Kidney (tissue), 14 donors: ENCODE data around the gene SUB1. TPM values are rescaled to one million over a fixed set of nuclear protein-coding genes. Genes with fewer than 3 reads are reported as not detected.
"Not testable (repeated sequence)": the region's sequence is repeated elsewhere in the genome, so short reads cannot be mapped to it uniquely, and the experiment has no call there.

ENCODE experiments used
- DNase-seq, 5 donors: peaks; one replicate each; pipeline ENCODE4 v3.0.0-alpha.2; 2013 to 2020
- FAIRE-seq: peaks from 2 replicates; lab custom pipeline; 2012; peaks lifted over from hg19 to GRCh38; lab: Jason Lieb, UNC
- H3K27ac ChIP-seq, 2 donors: one replicate each; pipeline ENCODE4 v1.7.0; 2013; ENCODE audit warnings: low read depth in 2 of 2, low read length in 2 of 2, inconsistent platforms in 1 of 2
- H3K27me3 ChIP-seq: one replicate; pipeline ENCODE4 v1.7.1; 2013; ENCODE audit warnings: low read length, inconsistent platforms; ENCODE audit not compliant: control insufficient read depth, insufficient read depth
- H3K36me3 ChIP-seq, 3 donors: one replicate each; pipeline versions ENCODE4 v1.7.0 to v1.7.1; 2013; ENCODE audit warnings: low read length in 3 of 3, control low read depth in 1 of 3, inconsistent platforms in 1 of 3; ENCODE audit not compliant: insufficient read depth in 3 of 3, control insufficient read depth in 2 of 3
- H3K4me1 ChIP-seq, 3 donors: one replicate each; pipeline versions ENCODE4 v1.7.0 to v1.7.1; 2013; ENCODE audit warnings: low read length in 3 of 3, inconsistent platforms in 1 of 3, low read depth in 1 of 3; ENCODE audit not compliant: control insufficient read depth in 2 of 3, insufficient read depth in 2 of 3
- H3K4me3 ChIP-seq, 3 donors: one replicate each; pipeline versions ENCODE4 v1.7.0 to v1.8.1; 2013; ENCODE audit warnings: low read length in 3 of 3, control low read depth in 1 of 3, inconsistent platforms in 1 of 3
- H3K9ac ChIP-seq, 3 donors: one replicate each; pipeline versions ENCODE4 v1.7.0 to v1.7.1; 2013; ENCODE audit warnings: low read length in 3 of 3, control low read depth in 1 of 3, inconsistent platforms in 1 of 3
- H3K9me3 ChIP-seq, 3 donors: one replicate each; pipeline versions ENCODE4 v1.7.0 to v1.7.1; 2013; ENCODE audit warnings: low read length in 3 of 3, control low read depth in 1 of 3, inconsistent platforms in 1 of 3; ENCODE audit not compliant: control insufficient read depth in 2 of 3, insufficient read depth in 1 of 3
- intact Hi-C: fragments of 100-400 bp; cut with DNase I; formaldehyde crosslinking; loops from one replicate; pipeline ENCODE4 v1.11.1; 2022
- polyA plus RNA-seq: library from polyadenylated mRNA; stranded (reverse); fragments of 350-450 nt; fragmentation: Illumina TruSeq; extraction: RNeasy Lipid Tissue Mini Kit (QIAGEN cat#74804); gene quantifications from one replicate; pipeline ENCODE4 v1.2.3, GENCODE V29; 2014; ENCODE audit warnings: low read depth, low replicate concordance; ENCODE audit not compliant: insufficient read depth
- total RNA-seq: library from RNA; stranded (reverse); fragmentation: NEBNext Ultra II Directional; extraction: Animal tissue kit (Norgen Biotek cat#: 25700); gene quantifications from one replicate; pipeline ENCODE4 v1.2.1, GENCODE V29; 2021
- TF ChIP-seq, protein P1 (sequence below): IDR thresholded peaks from 3 replicates; pipeline ENCODE4 v1.5.1; 2012; ENCODE audit warnings: mild to moderate bottlenecking, moderate library complexity, borderline replicate concordance; ENCODE audit not compliant: insufficient read depth; ENCODE audit errors: extremely low read depth
- donor health status: control.
- donor health status: control.
- donor health status: control.
- donor health status: control.
- donor health status: control.
- donor health status: DM: yes; HTN: yes; CAD: no.
- donor health status: Normal renal cell carcinoma (clear cell type).

The SUB1 gene
- total and polyA plus RNA-seq, 2 donors from 2014 or later: 167 to 292 TPM

GRCh38 chr5:32551194-32551593, 34.2 kb upstream of the SUB1 start:
- Histone ChIP-seq H3K9ac (no peak overlapping the region), H3K27me3 (no peaks in the 10 kb centered on the region), H3K9me3 (no peaks in the 10 kb centered on the region), H3K4me3 (no peak overlapping the region), H3K36me3 (no peaks in the 10 kb centered on the region), H3K27ac (no peak overlapping the region), H3K4me1 (no peaks in the 10 kb centered on the region)
- intact Hi-C loops: no loop called here
- TF ChIP-seq, protein P1, sequence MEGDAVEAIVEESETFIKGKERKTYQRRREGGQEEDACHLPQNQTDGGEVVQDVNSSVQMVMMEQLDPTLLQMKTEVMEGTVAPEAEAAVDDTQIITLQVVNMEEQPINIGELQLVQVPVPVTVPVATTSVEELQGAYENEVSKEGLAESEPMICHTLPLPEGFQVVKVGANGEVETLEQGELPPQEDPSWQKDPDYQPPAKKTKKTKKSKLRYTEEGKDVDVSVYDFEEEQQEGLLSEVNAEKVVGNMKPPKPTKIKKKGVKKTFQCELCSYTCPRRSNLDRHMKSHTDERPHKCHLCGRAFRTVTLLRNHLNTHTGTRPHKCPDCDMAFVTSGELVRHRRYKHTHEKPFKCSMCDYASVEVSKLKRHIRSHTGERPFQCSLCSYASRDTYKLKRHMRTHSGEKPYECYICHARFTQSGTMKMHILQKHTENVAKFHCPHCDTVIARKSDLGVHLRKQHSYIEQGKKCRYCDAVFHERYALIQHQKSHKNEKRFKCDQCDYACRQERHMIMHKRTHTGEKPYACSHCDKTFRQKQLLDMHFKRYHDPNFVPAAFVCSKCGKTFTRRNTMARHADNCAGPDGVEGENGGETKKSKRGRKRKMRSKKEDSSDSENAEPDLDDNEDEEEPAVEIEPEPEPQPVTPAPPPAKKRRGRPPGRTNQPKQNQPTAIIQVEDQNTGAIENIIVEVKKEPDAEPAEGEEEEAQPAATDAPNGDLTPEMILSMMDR: no peak
- FAIRE-seq (no peak), DNase-seq (no peak)

DNA sequence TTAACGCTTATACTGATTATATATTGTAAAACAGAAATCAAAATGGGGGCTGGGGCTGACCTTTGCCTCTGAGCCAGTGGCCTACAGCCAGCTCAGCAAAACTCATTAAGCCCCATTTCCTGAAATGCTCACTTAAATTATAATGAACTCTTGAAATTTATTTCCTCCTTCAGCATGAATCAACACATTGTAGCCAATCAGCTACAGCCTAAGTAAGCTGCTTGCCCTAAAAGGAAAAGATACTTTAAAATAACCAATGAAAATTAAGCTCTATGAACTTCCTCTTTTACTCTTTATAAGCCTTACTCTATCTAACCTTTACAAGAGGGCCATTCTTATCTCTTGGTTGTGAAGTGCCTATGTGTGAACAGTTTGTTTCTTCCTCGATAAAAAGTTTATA, 33.5 kb upstream of the SUB1 start:
- intact Hi-C loops: no loop called here
- H3K27me3 ChIP-seq: no peaks in the 10 kb centered on the region
- FAIRE-seq (no peak), DNase-seq (no peak)
- TF ChIP-seq, protein P1: no peak
- no peaks in the 10 kb centered on the region for H3K4me1 ChIP-seq
- no peaks in the 10 kb centered on the region for H3K36me3 ChIP-seq
- no peak overlapping the region for H3K9ac ChIP-seq
- no peak overlapping the region for H3K27ac ChIP-seq
- no peaks in the 10 kb centered on the region for H3K9me3 ChIP-seq
- no peak overlapping the region for H3K4me3 ChIP-seq

DNA sequence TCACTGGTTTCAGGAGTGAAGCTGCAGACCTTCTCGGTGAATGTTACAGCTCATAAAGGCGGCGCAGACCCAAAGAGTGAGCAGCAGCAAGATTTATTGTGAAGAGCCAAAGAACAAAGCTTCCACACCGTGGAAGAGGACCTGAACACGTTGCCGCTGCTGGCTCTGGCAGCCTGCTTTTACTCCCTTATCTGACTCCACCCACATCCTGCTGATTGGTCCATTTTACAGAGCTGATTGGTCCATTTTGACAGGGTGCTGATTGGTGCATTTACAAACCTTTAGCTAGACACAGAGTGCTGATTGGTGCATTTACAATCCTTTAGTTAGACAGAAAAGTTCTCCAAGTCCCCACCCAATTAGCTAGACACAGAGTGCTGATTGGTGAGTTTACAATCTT, 32.9 kb upstream of the SUB1 start:
- not testable (repeated sequence) for FAIRE-seq

DNA sequence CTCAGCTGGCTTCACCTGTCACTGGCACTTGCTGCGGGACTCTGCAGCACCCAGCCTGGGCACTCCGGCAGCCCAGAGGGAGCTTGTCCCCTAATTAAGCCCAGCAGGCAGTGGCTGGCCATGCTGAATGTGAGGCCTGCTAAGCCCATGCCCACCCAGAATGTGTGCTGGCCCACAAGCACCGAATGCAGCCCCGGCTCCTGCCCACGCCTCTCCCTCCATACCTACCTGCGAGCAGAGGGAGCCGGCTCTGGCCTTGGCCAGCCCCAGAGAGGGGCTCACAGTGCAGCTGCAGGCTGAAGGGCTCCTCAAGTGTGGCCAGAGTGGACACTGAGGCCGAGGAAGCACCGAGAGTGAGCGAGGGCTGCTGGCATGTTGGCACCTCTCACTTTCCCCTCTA, 32.4 kb upstream of the SUB1 start:
- H3K36me3 ChIP-seq: no peaks in the 10 kb centered on the region

More for the DNA sequence above, 32.9 kb upstream of the SUB1 start:
- H3K9ac ChIP-seq, intact Hi-C loops, H3K36me3 ChIP-seq, H3K4me3 ChIP-seq, H3K9me3 ChIP-seq, H3K27ac ChIP-seq, H3K27me3 ChIP-seq, H3K4me1 ChIP-seq, DNase-seq: not testable (repeated sequence)

DNA sequence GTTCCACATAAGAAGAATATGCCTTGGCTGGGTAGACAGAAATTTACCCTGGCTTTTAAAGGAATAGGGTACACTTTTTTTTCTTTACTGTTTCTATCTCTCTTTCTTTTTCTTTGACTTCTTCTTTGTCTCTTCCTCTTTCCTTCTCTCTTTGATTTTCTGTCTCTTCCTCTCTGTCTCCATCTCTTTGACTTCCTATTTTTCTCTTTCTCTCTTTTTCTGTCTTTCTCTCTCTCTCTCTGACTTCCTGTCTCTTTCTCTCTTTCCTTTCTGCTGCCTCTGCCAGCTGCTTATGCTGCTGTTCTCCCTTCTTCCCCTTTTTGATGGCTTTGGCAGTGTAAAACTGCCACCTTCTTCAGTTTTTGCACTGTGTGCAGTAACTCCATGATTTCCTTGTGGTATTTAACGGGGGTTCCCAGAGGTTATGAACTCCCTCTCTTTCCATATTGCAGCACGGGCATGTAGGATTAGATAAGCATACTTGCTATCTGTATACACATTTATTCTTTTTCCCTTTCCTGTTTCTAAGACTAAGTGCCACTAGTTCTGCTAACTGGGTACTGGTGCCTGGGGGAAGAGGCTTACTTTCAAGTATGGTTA, 31.1 kb upstream of the SUB1 start:
- H3K4me3 ChIP-seq, H3K9me3 ChIP-seq, H3K27ac ChIP-seq, intact Hi-C loops, H3K27me3 ChIP-seq, H3K4me1 ChIP-seq, DNase-seq, H3K36me3 ChIP-seq, H3K9ac ChIP-seq, FAIRE-seq: not testable (repeated sequence)

More for the DNA sequence above, 32.4 kb upstream of the SUB1 start:
- Histone ChIP-seq H3K4me1 (no peaks in the 10 kb centered on the region), H3K27me3 (no peaks in the 10 kb centered on the region), H3K4me3 (no peak overlapping the region), H3K9me3 (no peaks in the 10 kb centered on the region), H3K9ac (no peak overlapping the region), H3K27ac (no peak overlapping the region)
- peak in 1 of 5 donors; percentile 70 for DNase-seq
- intact Hi-C loops: no loop called here
- TF ChIP-seq, protein P1: no peak
- no peak for FAIRE-seq

GRCh38 chr5:32556543-32556942, 28.8 kb upstream of the SUB1 start:
- DNase-seq, H3K9me3 ChIP-seq, intact Hi-C loops, H3K36me3 ChIP-seq, FAIRE-seq, H3K4me1 ChIP-seq, H3K4me3 ChIP-seq, H3K27me3 ChIP-seq, H3K27ac ChIP-seq, H3K9ac ChIP-seq: not testable (repeated sequence)
